NCI-H2081 treated with DMSO at 0.1 percent for 48 hours (cell line): ENCODE data around the gene MEGF11.

ENCODE experiments used
- DNase-seq: peaks from one replicate; lab custom pipeline; 2025; lab: John Stamatoyannopoulos, UW

Gene MEGF11

GRCh38 chr15:66142285-66142684, 111.3 kb downstream of the MEGF11 start:
- DNase-seq, result no peak

DNA sequence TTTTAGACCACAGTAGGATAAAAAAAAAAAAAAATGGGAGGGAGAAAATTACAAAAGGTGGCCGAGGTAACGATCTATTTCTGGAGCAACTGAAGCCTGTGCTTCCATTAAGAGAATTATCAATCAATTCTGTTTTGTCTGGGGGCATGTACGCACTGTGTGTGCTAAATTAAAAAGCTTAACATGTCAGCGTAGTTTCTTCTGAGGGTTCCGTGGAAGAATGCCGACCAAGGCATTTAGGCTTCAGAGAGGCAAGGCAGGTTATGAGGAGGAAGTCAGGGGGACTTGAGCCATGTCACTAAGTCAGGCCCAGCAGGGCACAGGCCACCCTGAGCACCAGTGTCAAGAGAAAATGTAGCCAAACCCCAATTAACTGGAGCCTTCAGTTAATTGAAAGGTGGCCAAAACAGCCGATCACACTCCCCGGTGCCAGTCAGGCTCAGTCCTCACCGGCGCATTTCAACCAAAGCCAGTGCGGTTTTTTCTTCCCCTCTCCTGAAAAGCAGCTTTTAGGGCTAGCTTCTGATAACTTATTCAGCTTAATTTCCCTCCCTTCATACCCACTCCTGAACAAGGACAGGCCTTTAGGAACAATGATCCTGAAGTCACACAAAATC, 113.9 kb downstream of the MEGF11 start:
- DNase-seq, result no peak

GRCh38 chr15:66138892-66139590, 114.5 kb downstream of the MEGF11 start:
- peak; percentile 62 for DNase-seq

- no peak for DNase-seq
Measured at GRCh38 chr15:66138096-66138783, 115.3 kb downstream of the MEGF11 start.

- no peak for DNase-seq
Measured at GRCh38 chr15:66136948-66137347, 116.6 kb downstream of the MEGF11 start.

GRCh38 chr15:66135664-66136063, 117.9 kb downstream of the MEGF11 start:
- DNase-seq, result no peak

- DNase-seq, result no peak
Measured at GRCh38 chr15:66134284-66134683, 119.3 kb downstream of the MEGF11 start.

- DNase-seq, result no peak
Measured at GRCh38 chr15:66133247-66133885, 120.2 kb downstream of the MEGF11 start.

DNA sequence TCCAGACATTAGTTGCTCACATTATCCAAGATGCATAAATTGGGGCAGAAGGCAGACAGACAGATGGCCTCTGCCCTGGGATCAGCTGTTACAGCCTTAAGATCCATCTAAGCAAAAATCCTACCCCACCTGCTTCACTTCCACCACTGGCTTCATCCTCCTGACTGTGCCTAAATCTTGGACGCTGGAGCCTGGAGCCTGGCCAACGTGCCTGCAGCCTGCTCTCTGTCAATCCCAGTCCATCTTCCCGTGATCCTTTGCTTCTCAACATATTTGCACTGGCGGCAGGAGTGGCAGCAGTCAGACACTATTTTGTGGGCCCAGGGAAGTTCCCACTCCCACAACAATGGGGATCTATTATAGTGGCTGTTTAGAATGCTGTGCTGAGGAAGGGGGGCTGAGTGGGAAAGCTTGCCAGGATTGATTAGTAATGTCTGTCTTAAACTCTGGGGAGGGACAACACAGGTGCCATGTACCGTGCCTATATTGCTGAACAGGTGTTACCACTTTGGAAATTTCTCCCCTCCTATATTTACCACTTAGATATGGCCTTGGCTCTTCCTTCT, 121.2 kb downstream of the MEGF11 start:
- DNase-seq, result no peak

GRCh38 chr15:66131831-66132230, 121.7 kb downstream of the MEGF11 start:
- DNase-seq, result no peak

DNA sequence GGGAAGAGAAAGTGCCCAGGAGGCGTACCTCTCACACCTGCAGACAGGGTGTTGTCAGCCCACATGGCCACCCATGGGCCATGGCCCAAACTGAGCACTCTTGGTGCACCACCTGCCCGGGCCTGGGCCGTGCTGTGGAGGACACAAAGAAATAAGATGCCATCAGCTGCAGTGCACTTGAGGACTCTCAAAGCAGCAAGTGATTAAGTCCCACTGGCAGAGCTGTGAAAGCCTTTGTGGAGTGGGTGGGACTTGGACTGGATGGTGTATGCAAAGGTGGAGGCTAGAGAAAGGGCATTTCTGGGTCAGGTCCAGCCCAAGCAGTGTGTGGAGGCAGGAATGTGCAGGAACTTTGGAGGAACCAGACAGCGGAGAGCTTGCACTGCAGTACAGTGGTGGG, 122.3 kb downstream of the MEGF11 start:
- DNase-seq, result no peak

- no peak for DNase-seq
Measured at GRCh38 chr15:66130496-66131034, 123.0 kb downstream of the MEGF11 start.

DNA sequence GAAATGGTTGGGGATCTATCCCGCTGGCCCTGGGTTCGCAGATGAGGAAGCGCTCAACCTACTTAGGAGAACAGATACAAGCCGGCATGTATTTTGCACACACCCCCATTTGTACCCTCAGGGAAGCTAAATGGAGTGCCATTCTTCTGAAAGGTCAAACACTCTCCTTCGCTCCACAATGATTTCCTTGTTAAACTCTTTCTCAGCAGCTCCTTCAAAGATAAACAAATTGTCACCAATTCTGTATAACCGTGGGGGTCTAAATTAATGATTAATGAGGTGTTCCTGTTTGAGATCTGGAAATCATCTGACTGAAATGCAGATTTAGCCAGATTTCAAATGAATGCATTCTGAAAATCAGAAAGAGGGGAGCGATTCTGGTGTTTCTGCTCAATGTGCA, 124.0 kb downstream of the MEGF11 start:
- DNase-seq, result no peak

- DNase-seq, result no peak
Measured at GRCh38 chr15:66128116-66128680, 125.4 kb downstream of the MEGF11 start.

DNA sequence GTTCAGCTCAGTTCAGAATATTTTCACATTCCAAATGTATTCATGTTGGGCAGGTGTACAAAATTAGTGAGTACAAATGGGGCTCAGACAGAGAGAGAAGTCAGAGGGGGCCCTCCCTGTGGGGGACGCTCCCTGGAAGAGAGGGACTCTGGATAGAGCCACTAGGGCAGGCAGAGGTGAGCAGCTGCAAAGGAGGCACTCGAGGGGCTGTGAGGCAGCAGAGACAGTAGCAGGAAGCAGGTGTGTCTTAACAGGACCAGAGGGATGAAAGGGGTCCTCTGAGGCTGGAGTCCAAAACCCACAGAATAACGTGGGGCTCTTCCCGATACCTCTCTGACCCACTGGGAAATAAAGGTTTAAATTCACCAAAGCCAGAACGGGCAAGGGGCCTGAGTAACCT, 127.1 kb downstream of the MEGF11 start:
- DNase-seq, result no peak

DNA sequence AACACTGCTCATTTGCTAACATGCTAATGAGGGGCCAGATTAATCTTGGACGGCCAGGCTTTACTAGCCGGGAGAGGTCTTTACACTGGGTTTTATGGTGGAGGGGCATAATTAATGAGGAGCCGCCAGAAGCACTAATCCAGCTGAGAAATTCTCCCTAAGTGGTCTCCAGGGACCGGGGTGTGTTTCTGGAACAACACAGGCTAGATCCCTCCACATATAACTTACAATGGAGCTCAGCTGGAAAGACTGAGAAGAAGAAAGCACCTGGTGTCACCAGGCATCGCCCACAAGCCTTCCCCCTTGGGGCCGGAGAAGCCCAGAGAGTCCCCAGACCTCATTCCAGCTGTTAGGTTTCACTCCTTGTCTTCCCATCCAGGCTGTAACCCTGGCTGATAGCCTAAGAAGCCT, 127.5 kb downstream of the MEGF11 start:
- no peak for DNase-seq

- DNase-seq, result no peak
Measured at GRCh38 chr15:66124651-66125050, 128.9 kb downstream of the MEGF11 start.

DNA sequence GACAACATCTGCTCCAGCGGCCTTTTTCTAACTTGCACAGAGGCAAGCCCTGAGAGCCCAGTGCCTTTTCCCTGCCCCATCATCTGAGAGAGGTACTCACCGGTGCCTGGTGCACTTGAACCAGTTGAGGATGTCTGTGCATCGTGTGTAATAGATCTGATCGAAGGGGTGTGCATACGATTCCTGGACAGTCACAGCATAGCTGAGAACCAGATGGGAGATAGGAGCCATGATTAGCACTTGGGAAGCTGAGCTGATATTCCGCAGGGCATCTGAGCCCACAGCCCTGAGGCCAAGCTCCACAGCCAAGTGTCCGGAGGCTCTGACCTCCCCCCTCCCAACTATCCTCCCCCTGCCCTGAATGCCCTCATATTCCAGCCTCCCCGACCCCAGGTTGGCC, 129.8 kb downstream of the MEGF11 start:
- DNase-seq, result no peak

DNA sequence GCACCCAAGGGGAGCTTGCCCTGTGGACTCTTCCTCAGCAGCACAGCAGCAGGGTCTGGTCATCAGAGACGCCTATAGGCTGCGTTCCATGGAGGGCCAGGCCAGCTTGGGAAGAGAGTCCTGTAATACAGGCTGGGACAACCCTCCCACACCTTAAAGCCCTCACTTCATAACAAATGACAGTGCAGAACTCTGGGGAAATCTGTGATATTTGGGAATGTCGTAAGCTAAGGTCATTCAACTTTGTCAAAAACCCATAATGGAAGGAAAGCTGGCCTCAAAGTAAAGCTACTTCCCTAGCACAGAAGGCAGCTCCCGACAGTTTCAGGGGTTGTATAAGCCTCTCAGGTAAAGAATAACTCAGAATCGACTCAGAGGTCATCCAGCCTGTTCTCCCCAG, 133.1 kb downstream of the MEGF11 start:
- DNase-seq, result no peak

- DNase-seq, result no peak
Measured at GRCh38 chr15:66117841-66118240, 135.7 kb downstream of the MEGF11 start.

GRCh38 chr15:66115568-66116206, 137.9 kb downstream of the MEGF11 start:
- no peak for DNase-seq
